Stomach smooth muscle (tissue), 2 donors: ENCODE measurements around the gene SLC22A23.
A peak's percentile ranks its signal among the peaks of the same experiment; 100 is the strongest.

Source experiments
- H3K27ac ChIP-seq: one replicate; pipeline ENCODE4 v1.7.0; 2013; ENCODE audit warnings: mild to moderate bottlenecking, low read length, inconsistent platforms
- H3K27me3 ChIP-seq, 2 donors: one replicate each; pipeline ENCODE4 v1.7.0; 2013; ENCODE audit warnings: low read length in 2 of 2; ENCODE audit not compliant: insufficient read depth in 2 of 2, control insufficient read depth in 1 of 2
- H3K36me3 ChIP-seq, 2 donors: one replicate each; pipeline ENCODE4 v1.7.0; 2013; ENCODE audit warnings: low read length in 2 of 2; ENCODE audit not compliant: control insufficient read depth in 2 of 2, insufficient read depth in 2 of 2
- H3K4me1 ChIP-seq: one replicate; pipeline ENCODE4 v1.7.0; 2013; ENCODE audit warnings: low read length; ENCODE audit not compliant: control insufficient read depth, insufficient read depth
- H3K4me3 ChIP-seq, 2 donors: one replicate each; pipeline ENCODE4 v1.7.0; 2013; ENCODE audit warnings: low read length in 2 of 2
- H3K9ac ChIP-seq, 2 donors: one replicate each; pipeline ENCODE4 v1.7.0; 2013; ENCODE audit warnings: low read length in 2 of 2, mild to moderate bottlenecking in 1 of 2
- H3K9me3 ChIP-seq, 2 donors: one replicate each; pipeline ENCODE4 v1.7.0; 2013; ENCODE audit warnings: low read length in 2 of 2; ENCODE audit not compliant: control insufficient read depth in 2 of 2
- donor health status: healthy.
- donor health status: Pancreatic carcinoma.

The SLC22A23 gene

GRCh38 chr6:3442431-3443220, 14.2 kb downstream of the SLC22A23 start:
- no peaks in the 10 kb centered on the region for H3K27me3 ChIP-seq
- no peaks in the 10 kb centered on the region for H3K36me3 ChIP-seq
- H3K4me1 ChIP-seq = peaks cover 14% of the 10 kb centered on the region
- no peak overlapping the region for H3K9ac ChIP-seq
- H3K9me3 ChIP-seq = no peaks in the 10 kb centered on the region
- H3K27ac ChIP-seq = no peak overlapping the region
- H3K4me3 ChIP-seq = no peak overlapping the region

GRCh38 chr6:3440911-3441310, 15.9 kb downstream of the SLC22A23 start:
- no peak overlapping the region for H3K9ac ChIP-seq
- H3K4me1 ChIP-seq = peaks cover 14% of the 10 kb centered on the region
- H3K36me3 ChIP-seq = no peaks in the 10 kb centered on the region
- no peaks in the 10 kb centered on the region for H3K27me3 ChIP-seq
- no peaks in the 10 kb centered on the region for H3K9me3 ChIP-seq
- H3K4me3 ChIP-seq = no peak overlapping the region
- no peak overlapping the region for H3K27ac ChIP-seq

GRCh38 chr6:3439961-3440360, 16.9 kb downstream of the SLC22A23 start:
- H3K27ac ChIP-seq = no peak overlapping the region

GRCh38 chr6:3438190-3439167, 18.4 kb downstream of the SLC22A23 start:
- no peak overlapping the region for H3K4me3 ChIP-seq
- no peaks in the 10 kb centered on the region for H3K36me3 ChIP-seq
- H3K9ac ChIP-seq = peak overlapping the region in 1 of 2 donors; percentile 40
- H3K9me3 ChIP-seq = no peaks in the 10 kb centered on the region
- H3K4me1 ChIP-seq = peaks cover 14% of the 10 kb centered on the region
- peak overlapping the region; percentile 31 for H3K27ac ChIP-seq
- no peaks in the 10 kb centered on the region for H3K27me3 ChIP-seq

More at GRCh38 chr6:3439961-3440360, 16.9 kb downstream of the SLC22A23 start:
- Histone ChIP-seq H3K27me3 (no peaks in the 10 kb centered on the region), H3K9ac (no peak overlapping the region), H3K9me3 (no peaks in the 10 kb centered on the region), H3K4me3 (no peak overlapping the region), H3K4me1 (peaks cover 14% of the 10 kb centered on the region), H3K36me3 (no peaks in the 10 kb centered on the region)

- H3K4me1 ChIP-seq = peaks cover 2% of the 10 kb centered on the region
- no peak overlapping the region for H3K27ac ChIP-seq
- no peaks in the 10 kb centered on the region for H3K36me3 ChIP-seq
- H3K9me3 ChIP-seq = no peaks in the 10 kb centered on the region
- H3K9ac ChIP-seq = no peak overlapping the region
- no peak overlapping the region for H3K4me3 ChIP-seq
- no peaks in the 10 kb centered on the region for H3K27me3 ChIP-seq
Observed at GRCh38 chr6:3433005-3433404, 23.8 kb downstream of the SLC22A23 start.

GRCh38 chr6:3432416-3432815, 24.4 kb downstream of the SLC22A23 start:
- Histone ChIP-seq H3K27ac (no peak overlapping the region), H3K4me1 (no peaks in the 10 kb centered on the region), H3K36me3 (no peaks in the 10 kb centered on the region)

GRCh38 chr6:3431994-3432393, 24.9 kb downstream of the SLC22A23 start:
- H3K4me1 ChIP-seq = no peaks in the 10 kb centered on the region
- no peak overlapping the region for H3K4me3 ChIP-seq
- H3K36me3 ChIP-seq = no peaks in the 10 kb centered on the region
- no peaks in the 10 kb centered on the region for H3K27me3 ChIP-seq
- H3K9ac ChIP-seq = no peak overlapping the region
- no peak overlapping the region for H3K27ac ChIP-seq
- H3K9me3 ChIP-seq = no peaks in the 10 kb centered on the region

More at GRCh38 chr6:3432416-3432815, 24.4 kb downstream of the SLC22A23 start:
- Histone ChIP-seq H3K4me3 (no peak overlapping the region), H3K9ac (no peak overlapping the region), H3K9me3 (no peaks in the 10 kb centered on the region), H3K27me3 (no peaks in the 10 kb centered on the region)

GRCh38 chr6:3429211-3429610, 27.6 kb downstream of the SLC22A23 start:
- Histone ChIP-seq H3K4me1 (no peaks in the 10 kb centered on the region), H3K27ac (no peak overlapping the region), H3K36me3 (no peaks in the 10 kb centered on the region), H3K9ac (no peak overlapping the region), H3K4me3 (no peak overlapping the region), H3K27me3 (no peaks in the 10 kb centered on the region), H3K9me3 (no peaks in the 10 kb centered on the region)

GRCh38 chr6:3428700-3429099, 28.1 kb downstream of the SLC22A23 start:
- H3K27ac ChIP-seq = no peak overlapping the region
- H3K36me3 ChIP-seq = no peaks in the 10 kb centered on the region
- H3K27me3 ChIP-seq = no peaks in the 10 kb centered on the region
- H3K4me3 ChIP-seq = no peak overlapping the region
- no peak overlapping the region for H3K9ac ChIP-seq
- H3K4me1 ChIP-seq = no peaks in the 10 kb centered on the region
- H3K9me3 ChIP-seq = no peaks in the 10 kb centered on the region

GRCh38 chr6:3428247-3428646, 28.6 kb downstream of the SLC22A23 start:
- Histone ChIP-seq H3K4me1 (no peaks in the 10 kb centered on the region), H3K9ac (no peak overlapping the region), H3K36me3 (no peaks in the 10 kb centered on the region), H3K27me3 (no peaks in the 10 kb centered on the region), H3K9me3 (no peaks in the 10 kb centered on the region), H3K27ac (no peak overlapping the region), H3K4me3 (no peak overlapping the region)
